K562 (cell line): Measurements from ENCODE around the gene CIAO2A. TPM values are rescaled to one million over a fixed set of nuclear protein-coding genes. Genes with fewer than 3 reads are reported as not detected.

Experiments used
- ATAC-seq: fragments of 200-7000 bp; cut with Tn5 transposase; 3 replicates; pipeline ENCODE4 v1.9.1; 2020; ENCODE audit warnings: moderate library complexity
- BruUV-seq: library from RNA; stranded (reverse); fragments of 400-500 nt; replicated peaks from 2 replicates; lab custom pipeline; 2021; lab: Mats Ljungman, UMichigan
- CTCF ChIA-PET: fragments of 300-600 bp; formaldehyde crosslinking; extraction: SDS; loops from one replicate; lab custom pipeline; 2021; ENCODE audit warnings: low intra/inter-chr PET ratio; lab: Yijun Ruan, JAX
- POLR2A ChIA-PET: fragments of 300-600, 350-650 bp; sonication (Branson Sonifier 250); formaldehyde crosslinking; extraction: SDS; loops from one replicate; lab custom pipeline; 2021; ENCODE audit warnings: antibody characterized with exemption, inconsistent platforms; lab: Yijun Ruan, JAX
- DNase-seq, 4 experiments: peaks; one replicate each; pipeline versions ENCODE4 v3.0.0 to v3.0.0-alpha.2; 2011 to 2018; ENCODE audit warnings: low spot score in 3 of 4, mixed read lengths in 3 of 4; ENCODE audit errors: extremely low read depth in 1 of 4
- FAIRE-seq: peaks from 2 replicates; lab custom pipeline; 2011; peaks lifted over from hg19 to GRCh38; lab: Jason Lieb, UNC
- H2AFZ ChIP-seq: 2 replicates; pipeline ENCODE4 v1.6.0; 2011; ENCODE audit warnings: low read depth, low read length, control low read depth, inconsistent platforms
- H3K27ac ChIP-seq: fragments of 200-600 bp; 3 replicates; pipeline ENCODE4 v1.8.0; 2011; ENCODE audit warnings: low read depth, mild to moderate bottlenecking, control low read depth, inconsistent platforms, low read length, moderate library complexity, mixed read lengths; ENCODE audit errors: extremely low read depth
- H3K27me3 ChIP-seq, 2 experiments: fragments of 300-600 bp in 1 of 2; 2 replicates in 1 of 2; 3 replicates in 1 of 2; pipeline versions ENCODE4 v1.6.0 to v1.8.0; 2011; ENCODE audit warnings: inconsistent platforms in 2 of 2, low read length in 2 of 2, mild to moderate bottlenecking in 1 of 2, mixed read lengths in 1 of 2, moderate library complexity in 1 of 2; ENCODE audit not compliant: control insufficient read depth in 2 of 2, insufficient read depth in 2 of 2
- H3K36me3 ChIP-seq: fragments of 300-600 bp; 3 replicates; pipeline ENCODE4 v1.8.0; 2011; ENCODE audit warnings: mild to moderate bottlenecking, low read length, inconsistent platforms; ENCODE audit not compliant: control insufficient read depth, insufficient read depth
- H3K4me1 ChIP-seq, 2 experiments: fragments of 200-600 bp in 1 of 2; replicated peaks in 1 of 2; 2 replicates in 1 of 2; 3 replicates in 1 of 2; pipeline versions ENCODE4 v1.5.1 to v1.8.0; 2011; ENCODE audit warnings: inconsistent platforms in 2 of 2, low read length in 2 of 2, mild to moderate bottlenecking in 1 of 2, mixed read lengths in 1 of 2, moderate library complexity in 1 of 2; ENCODE audit not compliant: control insufficient read depth in 2 of 2, insufficient read depth in 2 of 2
- H3K4me2 ChIP-seq: 2 replicates; pipeline ENCODE4 v1.6.1; 2011; ENCODE audit warnings: low read length, control low read depth, inconsistent platforms, mixed read lengths; ENCODE audit not compliant: insufficient read depth
- H3K4me3 ChIP-seq: fragments of 200-600 bp; sonication (generic), shearing (Covaris generic); 2 replicates; pipeline ENCODE4 v1.5.1; 2016; ENCODE audit warnings: control low read depth, inconsistent platforms
- H3K79me2 ChIP-seq: fragments of 200-600 bp; 3 replicates; pipeline ENCODE4 v1.8.0; 2011; ENCODE audit warnings: low read length, inconsistent platforms; ENCODE audit not compliant: control insufficient read depth, insufficient read depth
- H3K9ac ChIP-seq, 2 experiments: 2 replicates each; pipeline versions ENCODE4 v1.6.0 to v1.6.1; 2011; ENCODE audit warnings: low read depth in 2 of 2, low read length in 2 of 2, control low read depth in 1 of 2, inconsistent platforms in 1 of 2, mild to moderate bottlenecking in 1 of 2, mixed read lengths in 1 of 2; ENCODE audit not compliant: insufficient read depth in 1 of 2
- H3K9me1 ChIP-seq: one replicate; pipeline ENCODE4 v1.6.0; 2011; ENCODE audit warnings: inconsistent platforms, mild to moderate bottlenecking, low read length, moderate library complexity; ENCODE audit not compliant: control insufficient read depth, insufficient read depth
- H3K9me3 ChIP-seq: replicated peaks from 2 replicates; pipeline ENCODE4 v1.5.1; 2011; ENCODE audit warnings: low read depth, low read length, inconsistent platforms; ENCODE audit not compliant: control insufficient read depth, insufficient read depth
- H4K20me1 ChIP-seq: replicated peaks from 2 replicates; pipeline ENCODE4 v1.6.1; 2011; ENCODE audit warnings: low read length, inconsistent platforms, mixed read lengths; ENCODE audit not compliant: control insufficient read depth, insufficient read depth
- BMI1 ChIP-seq: fragments of 150-350 bp; IDR thresholded peaks from 2 replicates; pipeline ENCODE4 v1.6.1; 2014; ENCODE audit warnings: low read length
- CHD2 ChIP-seq: IDR thresholded peaks from 2 replicates; pipeline ENCODE4 v1.6.1; 2011; ENCODE audit warnings: low read depth, low read length
- FOXK1 ChIP-seq: sonication (generic); formaldehyde crosslinking; IDR thresholded peaks from 2 replicates; pipeline ENCODE4 v1.8.0; 2022; ENCODE audit warnings: missing genetic modification reagents, mild to moderate bottlenecking, borderline replicate concordance
- MCM5 ChIP-seq: fragments of 450-650 bp; IDR thresholded peaks from 2 replicates; pipeline ENCODE4 v1.6.1; 2016; ENCODE audit warnings: low read depth
- NFE2 ChIP-seq: IDR thresholded peaks from 2 replicates; pipeline ENCODE4 v1.6.1; 2014; ENCODE audit warnings: antibody characterized with exemption, low read depth
- NFIC ChIP-seq: fragments of 450-650 bp; IDR thresholded peaks from 2 replicates; pipeline ENCODE4 v1.6.1; 2017; ENCODE audit warnings: mild to moderate bottlenecking, inconsistent platforms
- ZNF133 ChIP-seq: fragments of 250-450 bp; sonication (Bioruptor Pico); IDR thresholded peaks from 2 replicates; pipeline ENCODE4 v1.4.0; 2020; ENCODE audit warnings: mild to moderate bottlenecking
- ZNF316 ChIP-seq: fragments of 450-650 bp; IDR thresholded peaks from 2 replicates; pipeline ENCODE4 v1.6.1; 2016
- ZNF830 ChIP-seq: fragments of 250-450 bp; sonication (Bioruptor Pico); IDR thresholded peaks from 2 replicates; pipeline ENCODE4 v1.5.0; 2021; ENCODE audit warnings: mild to moderate bottlenecking
- WGBS: fragments of 100-300 bp; shearing (Covaris generic); methylation state at CpG from one replicate; pipeline ENCODE4 v1.1.6; 2016; ENCODE audit warnings: low coverage, mixed read lengths; ENCODE audit not compliant: insufficient coverage; ENCODE audit errors: missing lambda C conversion rate; 5-methylcytosine and 5-hydroxymethylcytosine counted together
- in situ Hi-C: fragments of 300-500 bp; cut with MboI; formaldehyde crosslinking; loops from 4 replicates; pipeline ENCODE4 v1.15.0; 2018; ENCODE audit warnings: inconsistent platforms, mixed read lengths
- intact Hi-C: fragments of 100-400 bp; cut with micrococcal nuclease; formaldehyde crosslinking; loops from 2 replicates; pipeline ENCODE4 v1.14.2; 2022
- polyA plus RNA-seq, 8 experiments: library from polyadenylated mRNA; depleted of rRNA in 4 of 8; stranded (reverse) in 5 of 8; unstranded in 3 of 8; fragments of >200 nt; fragmentation: Nextera tagmentation in 2 of 8; fragmentation: Illumina TruSeq in 1 of 8; extraction: Ambion mirVana in 2 of 8; extraction: Trizol in 1 of 8; gene quantifications; 2 replicates each; pipeline versions ENCODE4 v1.2.1 to v1.2.3, GENCODE V29; 2011 to 2014; ENCODE audit warnings: inconsistent platforms in 1 of 8, missing spikeins in 1 of 8
- total RNA-seq, 7 experiments: library from RNA; depleted of rRNA in 6 of 7; stranded (reverse); fragments of >200 nt in 6 of 7; fragmentation: Illumina TruSeq in 2 of 7; extraction: Trizol in 2 of 7; gene quantifications; 2 replicates each; pipeline versions ENCODE4 v1.2.1 to v1.2.3, GENCODE V29; 2011 to 2021; ENCODE audit warnings: low replicate concordance in 1 of 7
- TF ChIP-seq, protein P1 (sequence below): IDR thresholded peaks from 2 replicates; pipeline ENCODE4 v1.6.1; 2014; ENCODE audit warnings: antibody characterized with exemption
- TF ChIP-seq, protein P2 (sequence below): fragments of 250-450 bp; sonication (Bioruptor Pico); IDR thresholded peaks from 2 replicates; pipeline ENCODE4 v1.5.0; 2021; ENCODE audit warnings: mild to moderate bottlenecking, borderline replicate concordance
- TF ChIP-seq, protein P3 (sequence below): sonication (generic); formaldehyde crosslinking; IDR thresholded peaks from 2 replicates; pipeline ENCODE4 v1.9.0; 2022; ENCODE audit warnings: mild to moderate bottlenecking, missing genetic modification reagents

CIAO2A gene
- total and polyA plus RNA-seq, 9 of the 15 experiments (the other 6 are each of a cell fraction or from before 2014, with no cell fraction given) = 161 to 429 (median 313) TPM

DNA sequence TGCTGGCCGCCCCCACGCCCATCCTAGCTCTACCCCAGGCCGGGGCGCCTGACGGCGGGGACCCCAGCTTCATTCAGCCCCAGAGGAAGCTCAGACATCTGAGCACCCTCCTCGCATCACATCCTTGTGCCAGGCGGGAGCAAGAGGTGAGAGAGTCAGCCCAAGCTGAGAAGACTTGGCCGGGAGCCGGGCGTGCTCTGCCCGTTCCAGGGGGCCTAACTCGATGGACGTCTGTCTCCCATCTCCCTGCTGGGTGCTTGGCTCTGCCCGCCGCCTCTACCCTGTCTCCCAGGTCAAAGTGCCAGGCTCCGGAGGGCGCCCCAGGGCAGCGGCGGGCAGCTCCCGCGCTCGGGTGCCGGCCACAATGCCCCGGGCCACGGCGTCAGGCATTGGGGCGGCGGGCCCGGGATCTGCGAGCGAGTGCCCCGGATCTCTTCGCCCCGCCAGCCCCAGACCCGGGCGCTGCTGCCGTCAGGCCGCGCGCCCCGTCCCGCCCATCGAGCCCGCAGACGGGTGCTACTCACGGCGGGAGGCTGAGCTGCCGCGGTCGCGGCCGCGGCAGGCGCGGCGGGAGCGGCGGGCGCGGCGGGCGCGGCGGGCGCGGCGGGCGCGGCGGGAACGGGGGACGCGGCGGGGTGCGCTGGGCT is 47.7 kb downstream of the CIAO2A start (continued):
- TF ChIP-seq CHD2 = no peak
- no peak for TF ChIP-seq FOXK1 (CRISPR knock-in tag)
- no peak for TF ChIP-seq MCM5
- TF ChIP-seq NFIC = no peak
- TF ChIP-seq, protein P1, sequence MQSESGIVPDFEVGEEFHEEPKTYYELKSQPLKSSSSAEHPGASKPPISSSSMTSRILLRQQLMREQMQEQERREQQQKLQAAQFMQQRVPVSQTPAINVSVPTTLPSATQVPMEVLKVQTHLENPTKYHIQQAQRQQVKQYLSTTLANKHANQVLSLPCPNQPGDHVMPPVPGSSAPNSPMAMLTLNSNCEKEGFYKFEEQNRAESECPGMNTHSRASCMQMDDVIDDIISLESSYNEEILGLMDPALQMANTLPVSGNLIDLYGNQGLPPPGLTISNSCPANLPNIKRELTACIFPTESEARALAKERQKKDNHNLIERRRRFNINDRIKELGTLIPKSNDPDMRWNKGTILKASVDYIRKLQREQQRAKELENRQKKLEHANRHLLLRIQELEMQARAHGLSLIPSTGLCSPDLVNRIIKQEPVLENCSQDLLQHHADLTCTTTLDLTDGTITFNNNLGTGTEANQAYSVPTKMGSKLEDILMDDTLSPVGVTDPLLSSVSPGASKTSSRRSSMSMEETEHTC = no peak
- 0 out of 2 replicates have a peak, but pooled peaks have one; percentile 44 for TF ChIP-seq ZNF830 (CRISPR knock-in tag)
- TF ChIP-seq BMI1 = no peak
- TF ChIP-seq ZNF133 (CRISPR knock-in tag) = no peak

DNA sequence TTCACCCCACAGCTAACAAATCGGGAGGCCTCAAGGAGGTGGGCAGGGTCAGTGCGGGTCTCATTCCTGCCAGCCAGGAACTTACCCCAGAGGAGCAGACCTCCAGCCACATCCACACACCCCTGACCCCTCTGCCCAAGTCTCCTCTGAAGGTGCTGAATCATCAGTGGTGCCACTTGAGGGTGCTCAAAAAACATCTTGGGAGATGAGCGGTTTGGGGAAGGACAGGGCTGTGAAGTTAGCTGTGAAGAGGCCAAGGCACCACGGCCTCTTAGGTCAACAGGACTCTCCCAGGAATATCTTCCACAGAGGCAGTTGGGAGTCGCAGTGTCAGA is 48.6 kb downstream of the CIAO2A start:
- peak overlapping the region in 1 of 2 experiments; percentile 4; a peak in 1 of 4 replicates for H3K9ac ChIP-seq
- no peak for ATAC-seq

More for the DNA sequence above, 48.6 kb downstream of the CIAO2A start:
- peaks cover 4 to 22% of the 10 kb centered on the region in 2 experiments; a peak in 3 of 5 replicates for H3K4me1 ChIP-seq
- no peaks in the 10 kb centered on the region for H3K9me3 ChIP-seq
- in situ Hi-C loops = no loop called here
- no peak for DNase-seq
- no peak for FAIRE-seq
- H3K27ac ChIP-seq = no peak overlapping the region
- no peak overlapping the region for H3K4me2 ChIP-seq
- 59% methylated on average over 5 of the region's 5 CpGs for WGBS
- intact Hi-C loops = loop anchor here (5.0 kb wide), 2 partner anchors 58 to 293 kb away; no protein-coding TSS in a partner anchor
- ChIA-PET CTCF (no interaction called here), POLR2A (interaction anchor here (0.7 to 1.2 kb wide), 2 partner anchors 8 to 431 kb away, joined by 3 to 5 read pairs; no protein-coding TSS in a partner anchor)
- no TSS peak for BruUV-seq
- H2AFZ ChIP-seq = no peak overlapping the region
- no peak overlapping the region for H3K4me3 ChIP-seq
- no peaks in the 10 kb centered on the region for H3K9me1 ChIP-seq
- H3K79me2 ChIP-seq = no peaks in the 10 kb centered on the region
- no peaks in the 10 kb centered on the region for H3K27me3 ChIP-seq
- TF ChIP-seq NFE2 (peak; percentile 26; the same call in 1 of the 2 replicates), ZNF316 (0 out of 2 replicates have a peak, but pooled peaks have one; percentile 19)
- TF ChIP-seq, protein P2, sequence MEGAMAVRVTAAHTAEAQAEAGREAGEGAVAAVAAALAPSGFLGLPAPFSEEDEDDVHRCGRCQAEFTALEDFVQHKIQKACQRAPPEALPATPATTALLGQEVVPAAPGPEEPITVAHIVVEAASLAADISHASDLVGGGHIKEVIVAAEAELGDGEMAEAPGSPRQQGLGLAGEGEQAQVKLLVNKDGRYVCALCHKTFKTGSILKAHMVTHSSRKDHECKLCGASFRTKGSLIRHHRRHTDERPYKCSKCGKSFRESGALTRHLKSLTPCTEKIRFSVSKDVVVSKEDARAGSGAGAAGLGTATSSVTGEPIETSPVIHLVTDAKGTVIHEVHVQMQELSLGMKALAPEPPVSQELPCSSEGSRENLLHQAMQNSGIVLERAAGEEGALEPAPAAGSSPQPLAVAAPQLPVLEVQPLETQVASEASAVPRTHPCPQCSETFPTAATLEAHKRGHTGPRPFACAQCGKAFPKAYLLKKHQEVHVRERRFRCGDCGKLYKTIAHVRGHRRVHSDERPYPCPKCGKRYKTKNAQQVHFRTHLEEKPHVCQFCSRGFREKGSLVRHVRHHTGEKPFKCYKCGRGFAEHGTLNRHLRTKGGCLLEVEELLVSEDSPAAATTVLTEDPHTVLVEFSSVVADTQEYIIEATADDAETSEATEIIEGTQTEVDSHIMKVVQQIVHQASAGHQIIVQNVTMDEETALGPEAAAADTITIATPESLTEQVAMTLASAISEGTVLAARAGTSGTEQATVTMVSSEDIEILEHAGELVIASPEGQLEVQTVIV = no peak
- TF ChIP-seq, protein P3, sequence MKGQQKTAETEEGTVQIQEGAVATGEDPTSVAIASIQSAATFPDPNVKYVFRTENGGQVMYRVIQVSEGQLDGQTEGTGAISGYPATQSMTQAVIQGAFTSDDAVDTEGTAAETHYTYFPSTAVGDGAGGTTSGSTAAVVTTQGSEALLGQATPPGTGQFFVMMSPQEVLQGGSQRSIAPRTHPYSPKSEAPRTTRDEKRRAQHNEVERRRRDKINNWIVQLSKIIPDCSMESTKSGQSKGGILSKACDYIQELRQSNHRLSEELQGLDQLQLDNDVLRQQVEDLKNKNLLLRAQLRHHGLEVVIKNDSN (CRISPR knock-in tag) = no peak
- H3K36me3 ChIP-seq = no peaks in the 10 kb centered on the region
- H4K20me1 ChIP-seq = no peaks in the 10 kb centered on the region
